Measurements from ENCODE around the gene RPS6KA5. TPM values are rescaled to one million over a fixed set of nuclear protein-coding genes. Genes with fewer than 3 reads are reported as not detected.
A peak's percentile ranks its signal among the peaks of the same experiment; 100 is the strongest.

The RPS6KA5 gene
- total and polyA plus RNA-seq, 9 of the 15 experiments (the other 6 are each of a cell fraction or from before 2014, with no cell fraction given) = 0.88 to 7.7 (median 4.7) TPM

DNA sequence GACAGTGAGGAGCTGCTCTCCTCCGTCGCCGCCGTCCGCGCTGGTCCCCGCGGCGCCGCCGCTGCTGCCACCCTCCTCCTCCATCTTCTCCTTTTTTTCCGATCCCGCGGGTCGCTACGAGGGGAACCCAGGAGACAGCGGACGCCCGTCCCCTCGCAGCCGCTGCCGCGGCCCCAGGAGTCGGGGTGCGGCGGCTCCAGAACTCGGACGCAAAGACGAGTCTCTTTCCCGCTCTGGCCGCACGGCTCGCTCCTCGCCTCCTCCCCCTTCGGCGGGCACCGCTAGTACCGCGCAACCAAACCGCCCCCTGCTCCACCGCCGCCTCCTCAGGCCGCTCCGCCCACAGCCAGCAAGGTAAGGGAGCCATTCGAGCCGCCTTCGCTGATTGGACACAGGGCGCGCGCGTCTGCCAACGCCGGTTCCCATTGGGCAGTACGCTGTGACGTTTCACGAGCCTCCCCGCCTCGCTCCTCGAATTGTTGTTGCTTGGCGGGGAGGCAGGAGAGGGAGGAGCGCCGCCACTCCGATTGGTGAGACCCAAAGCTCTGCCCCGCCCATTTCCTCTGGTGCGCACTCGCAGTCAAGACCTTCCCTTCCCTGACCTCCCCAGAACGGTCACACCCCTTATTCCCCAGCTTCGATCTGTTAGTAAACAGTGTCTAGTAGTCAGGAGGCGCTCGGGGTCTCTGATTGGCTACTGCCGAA is at the start of gene RPS6KA5 (continued):
- 0 out of 2 replicates have a peak, but pooled peaks have one; percentile 76 for TF ChIP-seq HNRNPL (IDR thresholded peaks at IDR 0.05; ENCODE audit: low read depth, low read length)
- TF ChIP-seq RFX1 (IDR thresholded peaks at IDR 0.05) = peak; percentile 78
- TF ChIP-seq CREM (IDR thresholded peaks at IDR 0.05; ENCODE audit: low read depth) = peak; percentile 95
- no peak for TF ChIP-seq COPS2 (conservative IDR thresholded peaks at IDR 0.05)
- no peak for TF ChIP-seq NELFE (IDR thresholded peaks at IDR 0.05; ENCODE audit: insufficient read depth, insufficient read length)
- no peak for TF ChIP-seq GTF2A2 (tag; IDR thresholded peaks at IDR 0.05)
- no peak for TF ChIP-seq ZNF347 (CRISPR knock-in tag; IDR thresholded peaks at IDR 0.05; ENCODE audit: low read depth)
- TF ChIP-seq RFX7 (CRISPR knock-in tag; IDR thresholded peaks at IDR 0.05) = no peak
- no peak for TF ChIP-seq ZNF324 (CRISPR knock-in tag; IDR thresholded peaks at IDR 0.05)
- TF ChIP-seq HDAC8 (tag; IDR thresholded peaks at IDR 0.05) = no peak
- TF ChIP-seq ZNF140 (CRISPR knock-in tag; IDR thresholded peaks at IDR 0.05) = no peak
- TF ChIP-seq TAF1 (IDR thresholded peaks at IDR 0.05; ENCODE audit: control insufficient read depth, extremely low read depth, insufficient read depth, low read length, severe bottlenecking) = peak; percentile 43
- no peak for TF ChIP-seq HDAC2 (IDR thresholded peaks at IDR 0.05)
- peak; percentile 15 for TF ChIP-seq L3MBTL2 (IDR thresholded peaks at IDR 0.05)
- TF ChIP-seq POLR2H (tag; IDR thresholded peaks at IDR 0.05; ENCODE audit: low read depth) = no peak
- TF ChIP-seq ZBTB11 (CRISPR knock-in tag; IDR thresholded peaks at IDR 0.05) = no peak
- peak in 1 of 2 experiments; percentile 84 for TF ChIP-seq E2F6 (IDR thresholded peaks at IDR 0.05; ENCODE audit: borderline replicate concordance in 1 of 2, extremely low read depth in 1 of 2, insufficient read depth in 1 of 2, insufficient read length in 1 of 2, low read depth in 1 of 2, low read length in 1 of 2, poor library complexity in 1 of 2, severe bottlenecking in 1 of 2)
- no peak for TF ChIP-seq NFYB (IDR thresholded peaks at IDR 0.05; ENCODE audit: extremely low read depth, insufficient read length)
- peak; percentile 38; the same call in 1 of the 2 replicates for TF ChIP-seq SIN3B (IDR thresholded peaks at IDR 0.05; ENCODE audit: low read depth)
- TF ChIP-seq, protein P1, sequence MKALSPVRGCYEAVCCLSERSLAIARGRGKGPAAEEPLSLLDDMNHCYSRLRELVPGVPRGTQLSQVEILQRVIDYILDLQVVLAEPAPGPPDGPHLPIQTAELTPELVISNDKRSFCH (CRISPR knock-in tag; IDR thresholded peaks at IDR 0.05) = no peak
- TF ChIP-seq, protein P1 (tag; IDR thresholded peaks at IDR 0.05) = peak; percentile 48; the same call in 1 of the 2 replicates
- no peak for TF ChIP-seq ZNF511 (CRISPR knock-in tag; IDR thresholded peaks at IDR 0.05)
- 0 out of 2 replicates have a peak, but pooled peaks have one; percentile 13 for TF ChIP-seq ZNF175 (CRISPR knock-in tag; IDR thresholded peaks at IDR 0.05; ENCODE audit: low read depth)
